HCT116 (cell line): Measurements from ENCODE around the gene SOX15.

Experiments used
- CEBPB ChIP-seq: IDR thresholded peaks from 2 replicates; pipeline ENCODE4 v1.6.1; 2012; ENCODE audit warnings: low read depth
- EZH2 ChIP-seq: fragments of 200-600 bp; sonication (generic); IDR thresholded peaks from 2 replicates; pipeline ENCODE4 v1.6.1; 2017; ENCODE audit warnings: antibody characterized with exemption, mixed run types
- EZH2phosphoT487 ChIP-seq: fragments of 200-600 bp; IDR thresholded peaks from 2 replicates; pipeline ENCODE4 v1.6.1; 2018; ENCODE audit warnings: antibody characterized with exemption, borderline replicate concordance
- MAX ChIP-seq: IDR thresholded peaks from 2 replicates; pipeline ENCODE4 v1.6.1; 2012
- POLR2A ChIP-seq: IDR thresholded peaks from 2 replicates; pipeline ENCODE4 v1.7.0; 2011; ENCODE audit warnings: borderline replicate concordance; ENCODE audit not compliant: insufficient read depth, insufficient read length; ENCODE audit errors: extremely low read depth
- POLR2AphosphoS5 ChIP-seq: IDR thresholded peaks from 2 replicates; pipeline ENCODE4 v1.6.1; 2011; ENCODE audit warnings: mild to moderate bottlenecking, low read depth, low read length, moderate library complexity
- RAD21 ChIP-seq: IDR thresholded peaks from 2 replicates; pipeline ENCODE4 v1.6.1; 2012; ENCODE audit warnings: low read depth, mild to moderate bottlenecking
- REST ChIP-seq: IDR thresholded peaks from 2 replicates; pipeline ENCODE4 v1.6.1; 2012; ENCODE audit warnings: low read depth
- SIN3A ChIP-seq: IDR thresholded peaks from 2 replicates; pipeline ENCODE4 v1.6.1; 2012; ENCODE audit warnings: low read depth
- ZFX ChIP-seq: fragments of 450-650 bp; IDR thresholded peaks from 2 replicates; pipeline ENCODE4 v1.6.1; 2017
- TF ChIP-seq, protein P1 (sequence below): IDR thresholded peaks from 2 replicates; pipeline ENCODE4 v1.6.1; 2012
- TF ChIP-seq, protein P2 (sequence below), 3 experiments: fragments of 200-600 bp in 1 of 3; sonication (generic) in 1 of 3; IDR thresholded peaks in 2 of 3; conservative IDR thresholded peaks in 1 of 3; 2 replicates each; pipeline ENCODE4 v1.5.1; 2012 to 2017; ENCODE audit warnings: low read depth in 2 of 3, low read length in 2 of 3, antibody characterized with exemption in 1 of 3, borderline replicate concordance in 1 of 3, control low read depth in 1 of 3, mild to moderate bottlenecking in 1 of 3, mixed read lengths in 1 of 3, mixed run types in 1 of 3, moderate library complexity in 1 of 3; ENCODE audit not compliant: insufficient read depth in 1 of 3

GRCh38 chr17:7612294-7612640 lies 22.4 kb upstream of the SOX15 start:
- TF ChIP-seq, protein P1, sequence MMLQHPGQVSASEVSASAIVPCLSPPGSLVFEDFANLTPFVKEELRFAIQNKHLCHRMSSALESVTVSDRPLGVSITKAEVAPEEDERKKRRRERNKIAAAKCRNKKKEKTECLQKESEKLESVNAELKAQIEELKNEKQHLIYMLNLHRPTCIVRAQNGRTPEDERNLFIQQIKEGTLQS, result no peak
- TF ChIP-seq, protein P2, sequence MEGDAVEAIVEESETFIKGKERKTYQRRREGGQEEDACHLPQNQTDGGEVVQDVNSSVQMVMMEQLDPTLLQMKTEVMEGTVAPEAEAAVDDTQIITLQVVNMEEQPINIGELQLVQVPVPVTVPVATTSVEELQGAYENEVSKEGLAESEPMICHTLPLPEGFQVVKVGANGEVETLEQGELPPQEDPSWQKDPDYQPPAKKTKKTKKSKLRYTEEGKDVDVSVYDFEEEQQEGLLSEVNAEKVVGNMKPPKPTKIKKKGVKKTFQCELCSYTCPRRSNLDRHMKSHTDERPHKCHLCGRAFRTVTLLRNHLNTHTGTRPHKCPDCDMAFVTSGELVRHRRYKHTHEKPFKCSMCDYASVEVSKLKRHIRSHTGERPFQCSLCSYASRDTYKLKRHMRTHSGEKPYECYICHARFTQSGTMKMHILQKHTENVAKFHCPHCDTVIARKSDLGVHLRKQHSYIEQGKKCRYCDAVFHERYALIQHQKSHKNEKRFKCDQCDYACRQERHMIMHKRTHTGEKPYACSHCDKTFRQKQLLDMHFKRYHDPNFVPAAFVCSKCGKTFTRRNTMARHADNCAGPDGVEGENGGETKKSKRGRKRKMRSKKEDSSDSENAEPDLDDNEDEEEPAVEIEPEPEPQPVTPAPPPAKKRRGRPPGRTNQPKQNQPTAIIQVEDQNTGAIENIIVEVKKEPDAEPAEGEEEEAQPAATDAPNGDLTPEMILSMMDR (IDR thresholded peaks at IDR 0.05 in 2 of 3, conservative IDR thresholded peaks at IDR 0.05 in 1 of 3; ENCODE audit: borderline replicate concordance in 1 of 3, insufficient read depth in 1 of 3, low read depth in 2 of 3, low read length in 2 of 3), result no peak
- no peak for TF ChIP-seq MAX
- TF ChIP-seq CEBPB, result no peak
- TF ChIP-seq POLR2AphosphoS5, result no peak
- TF ChIP-seq EZH2, result no peak
- no peak for TF ChIP-seq POLR2A
- TF ChIP-seq ZFX, result no peak
- TF ChIP-seq SIN3A, result no peak
- TF ChIP-seq EZH2phosphoT487, result no peak
- no peak for TF ChIP-seq RAD21
- no peak for TF ChIP-seq REST
